ENCODE results near the gene USP15. TPM values are rescaled to one million over a fixed set of nuclear protein-coding genes. Genes with fewer than 3 reads are reported as not detected.

USP15 gene
- total and polyA plus RNA-seq, 2 donors (not counting 1 experiment from before 2014, with no cell fraction given), result 116 to 182 TPM

DNA sequence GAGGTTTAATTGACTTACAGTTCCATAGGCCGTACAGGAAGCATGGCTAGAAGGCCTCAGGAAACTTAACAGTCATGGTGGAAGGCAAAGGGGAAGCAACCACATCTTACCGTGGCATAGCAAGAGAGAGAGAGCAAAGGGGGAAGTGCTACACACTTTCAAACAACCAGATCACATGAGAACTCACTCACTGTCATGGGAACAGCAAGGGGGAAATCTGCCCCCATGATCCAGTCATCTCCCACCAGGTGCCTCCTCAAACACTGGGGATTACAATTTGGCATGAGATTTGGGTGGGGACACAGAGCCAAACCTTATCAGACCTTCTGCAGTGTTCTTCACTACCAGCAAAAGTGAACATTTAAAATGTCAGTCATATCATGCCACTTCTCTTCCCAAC is 58.9 kb downstream of the USP15 start:
- H3K4me1 ChIP-seq (ENCODE audit: control insufficient read depth in 2 of 2, insufficient read depth in 2 of 2, low read length in 2 of 2), result peaks cover 0 to 4% of the 10 kb centered on the region in 2 donors
- peaks cover 3% of the 10 kb centered on the region for H3K9me3 Mint-ChIP-seq (ENCODE audit: insufficient read depth)
- H3K4me2 ChIP-seq (replicated peaks; ENCODE audit: low read depth, low read length, poor library complexity, severe bottlenecking), result no peak overlapping the region
- peak; percentile 44 for DNase-seq
- H3K79me2 ChIP-seq (ENCODE audit: control insufficient read depth, insufficient read depth, low read length), result peaks cover 52% of the 10 kb centered on the region
- no peak for TF ChIP-seq EZH2 (IDR thresholded peaks at IDR 0.05; ENCODE audit: borderline replicate concordance, insufficient read depth, low read depth, low read length, poor library complexity, severe bottlenecking)
- TF ChIP-seq, protein P1, sequence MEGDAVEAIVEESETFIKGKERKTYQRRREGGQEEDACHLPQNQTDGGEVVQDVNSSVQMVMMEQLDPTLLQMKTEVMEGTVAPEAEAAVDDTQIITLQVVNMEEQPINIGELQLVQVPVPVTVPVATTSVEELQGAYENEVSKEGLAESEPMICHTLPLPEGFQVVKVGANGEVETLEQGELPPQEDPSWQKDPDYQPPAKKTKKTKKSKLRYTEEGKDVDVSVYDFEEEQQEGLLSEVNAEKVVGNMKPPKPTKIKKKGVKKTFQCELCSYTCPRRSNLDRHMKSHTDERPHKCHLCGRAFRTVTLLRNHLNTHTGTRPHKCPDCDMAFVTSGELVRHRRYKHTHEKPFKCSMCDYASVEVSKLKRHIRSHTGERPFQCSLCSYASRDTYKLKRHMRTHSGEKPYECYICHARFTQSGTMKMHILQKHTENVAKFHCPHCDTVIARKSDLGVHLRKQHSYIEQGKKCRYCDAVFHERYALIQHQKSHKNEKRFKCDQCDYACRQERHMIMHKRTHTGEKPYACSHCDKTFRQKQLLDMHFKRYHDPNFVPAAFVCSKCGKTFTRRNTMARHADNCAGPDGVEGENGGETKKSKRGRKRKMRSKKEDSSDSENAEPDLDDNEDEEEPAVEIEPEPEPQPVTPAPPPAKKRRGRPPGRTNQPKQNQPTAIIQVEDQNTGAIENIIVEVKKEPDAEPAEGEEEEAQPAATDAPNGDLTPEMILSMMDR (IDR thresholded peaks at IDR 0.05), result no peak
- peak overlapping the region; percentile 28 for H3K27ac Mint-ChIP-seq
- H3K4me1 Mint-ChIP-seq, result peaks cover 28% of the 10 kb centered on the region
- no peak overlapping the region for H3K4me3 Mint-ChIP-seq
- H3K4me3 ChIP-seq (ENCODE audit: control extremely low read depth in 1 of 5, extremely low read depth in 1 of 5, insufficient read depth in 1 of 5, low read depth in 2 of 5, low read length in 4 of 5), result no peak overlapping the region
- no peak overlapping the region for H2AFZ ChIP-seq (ENCODE audit: insufficient read depth, low read depth, low read length, poor library complexity, severe bottlenecking)
- peaks cover 0 to 1% (median 0%) of the 10 kb centered on the region in 3 donors for H3K9me3 ChIP-seq (ENCODE audit: control extremely low read depth in 1 of 3, control insufficient read depth in 2 of 3, insufficient read depth in 1 of 3, low read length in 2 of 3)
- no peaks in the 10 kb centered on the region for H3K27me3 ChIP-seq (replicated peaks in 1 of 4; ENCODE audit: control extremely low read depth in 1 of 4, control insufficient read depth in 3 of 4, insufficient read depth in 4 of 4, low read length in 3 of 4)
- ChIA-PET CTCF (no interaction called here), POLR2A (no interaction called here)
- no peak for ATAC-seq (ENCODE audit: low read depth)
- H3K27ac ChIP-seq (ENCODE audit: low read length in 2 of 2), result peak overlapping the region in 1 of 2 donors; percentile 59
- no CpG with 5 or more reads among the region's 2 CpGs for WGBS (ENCODE audit: insufficient coverage)
- no peak overlapping the region for H3K9ac ChIP-seq (ENCODE audit: low read length)
- intact Hi-C loops (cut with micrococcal nuclease), result loop anchor here (5.0 kb wide), 1 partner anchor 57 kb away; the partner anchor contains the start of gene USP15
- peaks cover 15 to 42% of the 10 kb centered on the region in 2 experiments for H3K36me3 ChIP-seq (replicated peaks in 1 of 2; ENCODE audit: control extremely low read depth in 1 of 2, control insufficient read depth in 1 of 2, extremely low read depth in 1 of 2, insufficient read depth in 2 of 2, low read length in 1 of 2)
- H4K20me1 ChIP-seq (ENCODE audit: control insufficient read depth, insufficient read depth, low read length, poor library complexity, severe bottlenecking), result peaks cover 33% of the 10 kb centered on the region
- no peaks in the 10 kb centered on the region for H3K27me3 Mint-ChIP-seq

DNA sequence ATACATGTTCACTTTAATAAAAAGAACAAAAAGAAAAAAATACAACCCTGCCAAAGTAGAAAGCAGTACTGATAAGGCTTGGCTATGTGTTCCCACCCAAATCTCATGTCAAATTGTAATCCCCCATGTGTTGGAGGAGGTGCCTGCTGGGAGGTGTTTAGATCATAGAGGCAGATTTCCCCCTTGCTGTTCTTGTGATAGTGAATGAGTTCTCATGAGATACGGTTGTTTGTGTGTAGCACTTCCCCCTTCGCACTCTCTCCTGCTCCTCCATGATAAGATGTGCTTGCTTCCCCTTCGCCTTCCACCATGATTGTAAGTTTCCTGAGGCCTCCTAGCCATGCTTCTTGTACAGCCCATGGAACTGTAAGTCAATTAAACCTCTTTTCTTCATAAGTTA is 59.9 kb downstream of the USP15 start:
- Histone ChIP-seq H2AFZ (ENCODE audit: insufficient read depth, low read depth, low read length, poor library complexity, severe bottlenecking) (no peak overlapping the region), H3K79me2 (ENCODE audit: control insufficient read depth, insufficient read depth, low read length) (peaks cover 48% of the 10 kb centered on the region), H3K36me3 (replicated peaks in 1 of 2; ENCODE audit: control extremely low read depth in 1 of 2, control insufficient read depth in 1 of 2, extremely low read depth in 1 of 2, insufficient read depth in 2 of 2, low read length in 1 of 2) (peaks cover 15 to 42% of the 10 kb centered on the region in 2 experiments), H4K20me1 (ENCODE audit: control insufficient read depth, insufficient read depth, low read length, poor library complexity, severe bottlenecking) (peaks cover 33% of the 10 kb centered on the region), H3K9ac (ENCODE audit: low read length) (no peak overlapping the region), H3K4me1 (ENCODE audit: control insufficient read depth in 2 of 2, insufficient read depth in 2 of 2, low read length in 2 of 2) (peaks cover 0 to 4% of the 10 kb centered on the region in 2 donors), H3K27me3 (replicated peaks in 1 of 4; ENCODE audit: control extremely low read depth in 1 of 4, control insufficient read depth in 3 of 4, insufficient read depth in 4 of 4, low read length in 3 of 4) (no peaks in the 10 kb centered on the region), H3K4me2 (replicated peaks; ENCODE audit: low read depth, low read length, poor library complexity, severe bottlenecking) (no peak overlapping the region), H3K9me3 (ENCODE audit: control extremely low read depth in 1 of 3, control insufficient read depth in 2 of 3, insufficient read depth in 1 of 3, low read length in 2 of 3) (peaks cover 0 to 1% (median 0%) of the 10 kb centered on the region in 3 donors), H3K27ac (ENCODE audit: low read length in 2 of 2) (peak overlapping the region in 1 of 2 donors; percentile 59), H3K4me3 (ENCODE audit: control extremely low read depth in 1 of 5, extremely low read depth in 1 of 5, insufficient read depth in 1 of 5, low read depth in 2 of 5, low read length in 4 of 5) (no peak overlapping the region)
- DNase-seq (no peak), ATAC-seq (ENCODE audit: low read depth) (no peak)
- Mint-ChIP-seq H3K9me3 (ENCODE audit: insufficient read depth) (peaks cover 3% of the 10 kb centered on the region), H3K4me1 (peaks cover 28% of the 10 kb centered on the region), H3K27ac (peak overlapping the region; percentile 74), H3K4me3 (no peak overlapping the region), H3K27me3 (no peaks in the 10 kb centered on the region)
- CTCF ChIA-PET, result no interaction called here
- POLR2A ChIA-PET, result no interaction called here
- whole genome bisulfite sequencing (ENCODE audit: insufficient coverage), result no CpG with 5 or more reads among the region's 3 CpGs
- intact Hi-C loops (cut with micrococcal nuclease), result no loop called here
- TF ChIP-seq EZH2 (IDR thresholded peaks at IDR 0.05; ENCODE audit: borderline replicate concordance, insufficient read depth, low read depth, low read length, poor library complexity, severe bottlenecking), result no peak
- TF ChIP-seq, protein P1 (IDR thresholded peaks at IDR 0.05), result no peak
